Mucosa of descending colon (tissue), 3 donors: ENCODE measurements around the gene DRD2. TPM values are rescaled to one million over a fixed set of nuclear protein-coding genes. Genes with fewer than 3 reads are reported as not detected.

Source experiments
- ATAC-seq: fragments of 200-7000 bp; cut with Tn5 transposase; one replicate; pipeline ENCODE4 v1.9.1; 2020; ENCODE audit warnings: mild to moderate bottlenecking, moderate library complexity
- DNase-seq, 3 donors: peaks; one replicate each; pipeline ENCODE4 v3.0.0-alpha.2; 2020
- H3K36me3 ChIP-seq: fragments of 200-600 bp; one replicate; pipeline ENCODE4 v1.8.0; 2021; ENCODE audit warnings: low read depth, mild to moderate bottlenecking
- H3K4me1 ChIP-seq: fragments of 200-600 bp; one replicate; pipeline ENCODE4 v1.8.0; 2021; ENCODE audit warnings: low read depth, mild to moderate bottlenecking
- H3K4me3 ChIP-seq: fragments of 200-600 bp; one replicate; pipeline ENCODE4 v1.8.0; 2021; ENCODE audit warnings: mild to moderate bottlenecking
- H3K9me3 ChIP-seq: fragments of 200-600 bp; one replicate; pipeline ENCODE4 v1.8.0; 2021; ENCODE audit warnings: mild to moderate bottlenecking
- intact Hi-C, 2 donors: fragments of 100-400 bp; cut with DNase I in 1 of 2; cut with micrococcal nuclease in 1 of 2; formaldehyde crosslinking; loops; one replicate each; pipeline versions ENCODE4 v1.11.0 to v1.11.1; 2022; cut with DNase I, micrococcal nuclease
- total RNA-seq, 3 donors: library from RNA; stranded (reverse); fragmentation: NEBNext Ultra II Directional in 2 of 3; extraction: Animal tissue kit (Norgen Biotek cat#: 25700) in 2 of 3; gene quantifications; one replicate each; pipeline versions ENCODE4 v1.2.1 to v1.2.4, GENCODE V29; 2021 to 2023
- TF ChIP-seq, protein P1 (sequence below): fragments of 200-600 bp; IDR thresholded peaks from one replicate; pipeline ENCODE4 v1.8.0; 2022; ENCODE audit warnings: antibody characterized with exemption, mild to moderate bottlenecking
- donor health status: DM: no; HTN: no; CAD: no; lungs with moderate emphysema.
- donor health status: DM: no; HTN: no; CAD: no.
- donor health status: DM: no; HTN: yes; CAD: no.

The DRD2 gene
- total RNA-seq, 3 donors from 2014 or later: 0.22 to 0.41 (median 0.39) TPM

DNA sequence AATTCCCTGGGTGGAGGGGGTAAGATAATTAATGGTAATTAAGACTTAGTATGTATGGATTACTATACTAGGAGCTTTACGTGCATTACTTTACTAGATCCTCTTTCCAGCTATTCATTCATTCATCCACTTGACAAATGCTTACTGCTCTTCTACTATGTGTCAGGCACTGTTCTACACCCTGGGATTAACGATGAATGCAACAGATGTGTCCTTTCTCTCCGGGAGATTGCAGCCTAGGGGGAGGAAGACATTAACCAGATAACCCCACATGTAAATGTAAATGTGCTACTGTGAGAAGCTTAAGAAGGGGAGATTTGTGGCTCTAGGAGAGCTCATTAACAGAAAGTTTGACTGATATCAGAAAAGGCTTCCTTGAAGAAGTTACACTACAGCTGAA is 85.9 kb downstream of the DRD2 start:
- H3K4me3 ChIP-seq: no peak overlapping the region
- H3K9me3 ChIP-seq: no peaks in the 10 kb centered on the region
- H3K36me3 ChIP-seq: no peaks in the 10 kb centered on the region
- ATAC-seq: no peak
- TF ChIP-seq, protein P1, sequence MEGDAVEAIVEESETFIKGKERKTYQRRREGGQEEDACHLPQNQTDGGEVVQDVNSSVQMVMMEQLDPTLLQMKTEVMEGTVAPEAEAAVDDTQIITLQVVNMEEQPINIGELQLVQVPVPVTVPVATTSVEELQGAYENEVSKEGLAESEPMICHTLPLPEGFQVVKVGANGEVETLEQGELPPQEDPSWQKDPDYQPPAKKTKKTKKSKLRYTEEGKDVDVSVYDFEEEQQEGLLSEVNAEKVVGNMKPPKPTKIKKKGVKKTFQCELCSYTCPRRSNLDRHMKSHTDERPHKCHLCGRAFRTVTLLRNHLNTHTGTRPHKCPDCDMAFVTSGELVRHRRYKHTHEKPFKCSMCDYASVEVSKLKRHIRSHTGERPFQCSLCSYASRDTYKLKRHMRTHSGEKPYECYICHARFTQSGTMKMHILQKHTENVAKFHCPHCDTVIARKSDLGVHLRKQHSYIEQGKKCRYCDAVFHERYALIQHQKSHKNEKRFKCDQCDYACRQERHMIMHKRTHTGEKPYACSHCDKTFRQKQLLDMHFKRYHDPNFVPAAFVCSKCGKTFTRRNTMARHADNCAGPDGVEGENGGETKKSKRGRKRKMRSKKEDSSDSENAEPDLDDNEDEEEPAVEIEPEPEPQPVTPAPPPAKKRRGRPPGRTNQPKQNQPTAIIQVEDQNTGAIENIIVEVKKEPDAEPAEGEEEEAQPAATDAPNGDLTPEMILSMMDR: no peak
- H3K4me1 ChIP-seq: peaks cover 9% of the 10 kb centered on the region
- DNase-seq: no peak
- intact Hi-C loops: no loop called here

DNA sequence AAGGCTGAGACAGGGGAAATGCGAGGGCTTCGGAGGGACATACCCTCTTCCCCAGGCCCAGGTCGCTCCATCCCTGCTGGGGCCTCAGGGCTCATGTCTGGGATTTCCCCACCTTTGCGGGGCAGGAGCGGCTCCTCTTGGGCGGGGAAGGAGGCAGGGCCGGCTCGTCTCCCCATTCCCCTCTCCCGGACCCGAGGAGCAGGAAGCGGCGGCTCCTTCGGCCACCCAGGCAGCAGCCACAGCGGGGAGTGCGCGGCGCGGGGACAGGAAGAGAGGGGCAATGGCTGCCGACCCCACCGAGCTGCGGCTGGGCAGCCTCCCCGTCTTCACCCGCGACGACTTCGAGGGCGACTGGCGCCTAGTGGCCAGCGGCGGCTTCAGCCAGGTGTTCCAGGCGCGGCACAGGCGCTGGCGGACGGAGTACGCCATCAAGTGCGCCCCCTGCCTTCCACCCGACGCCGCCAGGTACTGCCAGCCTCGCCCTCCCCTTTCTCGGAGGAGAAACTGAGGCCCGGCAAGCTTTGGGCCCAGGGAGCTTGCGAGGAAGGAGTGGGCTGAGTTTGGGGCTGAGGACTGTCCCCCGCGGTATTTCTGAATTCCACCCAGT is 87.5 kb downstream of the DRD2 start, which contains the start of gene ANKK1:
Gene ANKK1, plus strand, starts transcription at position 175 of the 607 bp plus-strand sequence. Its CDS starts 106 bp downstream, at position 281.
- DNase-seq (peak in 2 of 3 donors; percentile 35 to 48), ATAC-seq (peak; percentile 85)
- intact Hi-C loops: no loop called here
- no peaks in the 10 kb centered on the region for H3K9me3 ChIP-seq
- H3K4me1 ChIP-seq: peaks cover 9% of the 10 kb centered on the region
- no peaks in the 10 kb centered on the region for H3K36me3 ChIP-seq
- TF ChIP-seq, protein P1: peak; percentile 12
- H3K4me3 ChIP-seq: no peak within 1 kb of the TSS

DNA sequence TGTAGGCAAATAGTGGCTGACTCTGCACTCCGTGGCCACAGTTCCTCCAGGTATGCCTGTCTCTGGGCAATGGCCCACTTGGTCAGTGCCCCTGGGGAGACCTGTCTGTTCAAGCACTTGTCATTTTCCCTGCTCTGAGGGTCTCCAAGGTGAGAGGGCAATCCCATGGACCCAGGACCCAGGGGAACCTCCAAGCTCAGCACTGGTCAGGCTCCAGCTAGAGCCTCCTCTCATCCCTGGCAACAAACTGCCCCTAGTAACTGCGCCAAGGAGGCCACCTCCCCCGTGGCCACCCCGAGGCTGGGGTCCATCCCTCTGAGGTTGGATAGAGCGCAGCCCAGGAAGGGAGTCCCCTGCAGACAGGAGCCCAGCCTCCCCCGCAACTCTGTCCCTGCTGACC is 88.3 kb downstream of the DRD2 start:
- no peak for DNase-seq
- ATAC-seq: no peak
- Histone ChIP-seq H3K36me3 (no peaks in the 10 kb centered on the region), H3K4me3 (no peak overlapping the region), H3K4me1 (peaks cover 9% of the 10 kb centered on the region), H3K9me3 (no peaks in the 10 kb centered on the region)
- intact Hi-C loops: no loop called here
- TF ChIP-seq, protein P1: no peak

DNA sequence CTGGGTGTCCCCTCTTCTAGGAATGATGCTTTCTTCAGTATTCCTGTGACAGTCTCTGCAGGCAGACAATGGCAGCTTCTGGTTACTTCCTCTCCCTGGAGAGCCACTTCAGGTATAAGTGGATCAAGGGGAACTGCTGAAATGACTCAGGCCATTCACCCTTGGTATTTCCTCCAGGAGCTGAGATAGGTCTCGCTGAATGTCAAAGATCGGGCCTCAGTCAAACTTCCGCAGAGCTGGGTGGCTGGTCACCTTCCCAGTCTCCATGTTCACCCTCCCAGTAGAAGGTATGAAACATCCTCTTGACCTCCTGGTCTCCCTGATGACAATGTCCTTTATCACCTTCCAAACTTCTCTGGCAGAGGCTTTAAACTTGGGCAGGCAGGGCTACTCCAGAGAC is 89.4 kb downstream of the DRD2 start:
- intact Hi-C loops: no loop called here
- no peak for ATAC-seq
- H3K4me3 ChIP-seq: no peak overlapping the region
- H3K36me3 ChIP-seq: no peaks in the 10 kb centered on the region
- no peak for DNase-seq
- peaks cover 9% of the 10 kb centered on the region for H3K4me1 ChIP-seq
- H3K9me3 ChIP-seq: no peaks in the 10 kb centered on the region
- TF ChIP-seq, protein P1: no peak

DNA sequence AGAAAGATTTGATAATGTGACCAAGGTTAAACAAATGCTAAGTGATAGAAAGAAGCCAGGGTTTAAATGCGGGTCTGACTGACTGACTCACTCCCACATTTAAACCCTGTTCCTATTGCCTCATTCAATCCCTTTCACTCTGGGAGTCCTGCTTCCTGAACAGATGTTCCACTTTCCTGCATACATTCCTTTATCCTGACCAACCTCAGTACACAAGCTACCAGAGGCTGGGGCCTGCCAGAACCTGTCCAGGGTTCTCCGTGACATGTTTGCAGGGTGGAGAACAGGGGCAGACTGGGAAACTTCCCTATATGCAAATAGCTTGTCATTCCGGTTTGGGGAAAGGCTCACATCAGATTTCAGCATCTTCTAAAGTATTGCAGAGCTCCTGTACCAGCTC is 90.6 kb downstream of the DRD2 start:
- H3K4me1 ChIP-seq: peaks cover 9% of the 10 kb centered on the region
- H3K4me3 ChIP-seq: no peak overlapping the region
- intact Hi-C loops: no loop called here
- TF ChIP-seq, protein P1: no peak
- H3K9me3 ChIP-seq: no peaks in the 10 kb centered on the region
- H3K36me3 ChIP-seq: no peaks in the 10 kb centered on the region
- no peak for ATAC-seq
- DNase-seq: no peak
